SIG-M5 treated with dmso at 0.1 percent for 504 hours (cell line): ENCODE results near the gene LARP4.
"Not testable (repeated sequence)": the region's sequence is repeated elsewhere in the genome, so short reads cannot be mapped to it uniquely, and the experiment has no call there.

Experiments
- DNase-seq: peaks from one replicate; lab custom pipeline; 2025; ENCODE audit not compliant: unreplicated experiment; lab: John Stamatoyannopoulos, UW

The LARP4 gene

GRCh38 chr12:50400638-50401499 is at the start of gene LARP4:
TSS of gene LARP4 (plus strand) at chr12:50400885. CDS start at chr12:50401011, 126 bp downstream.
- peak; percentile 99 for DNase-seq

GRCh38 chr12:50351120-50352043 is 49.3 kb upstream of the LARP4 start:
- DNase-seq: no peak

- DNase-seq: no peak
Measured at GRCh38 chr12:50353404-50353803, 47.3 kb upstream of the LARP4 start.

GRCh38 chr12:50353869-50354593 is 46.7 kb upstream of the LARP4 start:
- DNase-seq: no peak

GRCh38 chr12:50354908-50355307 is 45.8 kb upstream of the LARP4 start:
- no peak for DNase-seq

GRCh38 chr12:50355365-50355764 is 45.3 kb upstream of the LARP4 start:
- no peak for DNase-seq

GRCh38 chr12:50362671-50363070 is 38.0 kb upstream of the LARP4 start:
- DNase-seq: no peak

- no peak for DNase-seq
Measured at GRCh38 chr12:50363141-50363540, 37.5 kb upstream of the LARP4 start.

- no peak for DNase-seq
Measured at GRCh38 chr12:50365709-50366406, 34.8 kb upstream of the LARP4 start.

GRCh38 chr12:50370672-50371071 is 30.0 kb upstream of the LARP4 start:
- DNase-seq: not testable (repeated sequence)

- DNase-seq: no peak
Measured at GRCh38 chr12:50375802-50376201, 24.9 kb upstream of the LARP4 start.

GRCh38 chr12:50380761-50381325 is 19.8 kb upstream of the LARP4 start:
- no peak for DNase-seq

- peak; percentile 18 for DNase-seq
Measured at GRCh38 chr12:50387487-50387886, 13.2 kb upstream of the LARP4 start.

GRCh38 chr12:50387972-50388478 is 12.7 kb upstream of the LARP4 start:
- DNase-seq: no peak

GRCh38 chr12:50388793-50389192 is 11.9 kb upstream of the LARP4 start:
- not testable (repeated sequence) for DNase-seq

GRCh38 chr12:50390316-50390741 is 10.4 kb upstream of the LARP4 start:
- DNase-seq: no peak

GRCh38 chr12:50394469-50395029 is 6.1 kb upstream of the LARP4 start:
- no peak for DNase-seq

GRCh38 chr12:50397117-50397650 is 3.5 kb upstream of the LARP4 start:
- DNase-seq: no peak

GRCh38 chr12:50398931-50399330 is 1.8 kb upstream of the LARP4 start:
- no peak for DNase-seq
